T47D (cell line): ENCODE measurements around the gene ISM2.
A peak's percentile ranks its signal among the peaks of the same experiment; 100 is the strongest.
"Not testable (repeated sequence)": the region's sequence is repeated elsewhere in the genome, so short reads cannot be mapped to it uniquely, and the experiment has no call there.

Source experiments
- DNase-seq, 2 experiments: peaks; one replicate each; pipeline versions ENCODE4 v3.0.0 to v3.0.0-alpha.2; 2011 to 2012; ENCODE audit warnings: low read depth in 1 of 2, low spot score in 1 of 2
- JUND ChIP-seq: IDR thresholded peaks from 2 replicates; pipeline ENCODE4 v1.6.1; 2012; ENCODE audit warnings: low read depth
- in situ Hi-C: cut with HindIII; loops from 2 replicates; pipeline ENCODE4 v1.10.0; 2016; ENCODE audit warnings: low sequenced_read_pairs, low pct_unique_long_range_greater_than_20kb

The ISM2 gene

DNA sequence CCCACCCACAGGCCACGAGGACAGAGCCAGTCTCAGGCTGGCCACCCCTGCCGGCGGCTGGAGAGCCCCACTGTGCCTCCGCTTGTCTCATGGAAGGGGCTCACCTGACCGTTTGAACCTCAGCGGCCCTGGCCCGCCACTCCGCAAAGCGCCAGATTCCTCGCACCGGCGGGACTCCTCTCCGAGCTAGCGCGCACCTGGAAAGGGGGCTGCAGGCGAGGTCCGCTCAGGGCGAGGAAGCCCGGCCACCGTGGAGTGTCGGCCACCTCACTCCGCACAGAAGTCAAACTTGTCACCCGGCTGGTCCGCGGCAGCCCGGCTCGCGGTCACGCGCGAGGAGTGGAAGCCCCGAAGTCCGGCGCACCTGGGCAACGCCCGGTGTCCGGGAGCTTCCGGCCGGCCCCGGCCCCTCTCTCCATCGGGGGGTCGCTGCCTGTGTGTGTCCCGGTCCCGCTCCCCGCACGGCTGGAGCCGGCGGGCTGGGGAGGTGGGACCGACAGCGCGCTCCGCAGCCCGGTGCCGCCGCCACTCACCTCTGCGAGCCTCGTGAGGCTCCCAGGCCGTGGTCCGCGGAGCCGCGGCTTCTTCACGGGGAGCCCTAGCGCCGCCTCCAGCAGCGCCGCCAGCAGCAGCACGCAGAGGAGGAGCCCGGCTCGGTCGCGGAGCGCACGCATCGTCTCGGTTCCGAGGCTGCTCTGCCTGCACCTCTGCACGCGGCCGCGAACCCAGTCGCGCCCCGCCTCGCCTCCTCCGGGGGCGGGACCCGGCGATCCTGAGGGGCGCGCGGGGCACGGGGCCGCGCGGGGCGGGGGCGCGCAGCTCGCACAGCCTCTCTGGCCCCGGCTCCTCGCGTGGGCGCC, at the start of gene ISM2:
Gene ISM2 (minus strand): TSS at position 697 of the 860 bp plus-strand sequence. CDS start 23 bp downstream, at position 674.
- DNase-seq = peak; percentile 59 to 90
- in situ Hi-C loops = no loop called here
- no peak for TF ChIP-seq JUND

- in situ Hi-C loops = no loop called here
- DNase-seq = no peak
- no peak for TF ChIP-seq JUND
These were observed 49.0 kb upstream of the ISM2 start for GRCh38 chr14:77547512-77548180.

- DNase-seq, in situ Hi-C loops: not testable (repeated sequence)
These were observed 46.6 kb upstream of the ISM2 start for GRCh38 chr14:77545171-77545570.

DNA sequence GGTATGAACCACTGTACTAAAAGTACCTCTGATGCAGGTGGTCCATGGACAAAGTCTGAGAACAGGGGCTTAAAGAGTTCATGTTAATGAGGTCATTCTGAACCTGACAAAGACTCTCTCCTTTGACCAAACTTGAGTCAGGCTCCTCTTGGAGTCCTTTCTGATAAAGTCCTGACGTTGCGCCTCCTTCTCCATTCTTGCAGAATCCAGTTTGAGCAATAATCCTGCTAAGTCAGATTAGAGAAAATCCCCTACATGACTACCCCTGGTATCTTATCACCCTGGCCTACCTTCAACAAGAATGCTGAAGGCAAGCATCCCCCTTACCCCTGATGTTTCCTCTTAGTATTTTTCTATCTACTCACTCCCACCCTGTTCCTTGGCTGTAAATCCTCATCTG, 46.0 kb upstream of the ISM2 start:
- no peak for DNase-seq
- TF ChIP-seq JUND = no peak
- in situ Hi-C loops = no loop called here

DNA sequence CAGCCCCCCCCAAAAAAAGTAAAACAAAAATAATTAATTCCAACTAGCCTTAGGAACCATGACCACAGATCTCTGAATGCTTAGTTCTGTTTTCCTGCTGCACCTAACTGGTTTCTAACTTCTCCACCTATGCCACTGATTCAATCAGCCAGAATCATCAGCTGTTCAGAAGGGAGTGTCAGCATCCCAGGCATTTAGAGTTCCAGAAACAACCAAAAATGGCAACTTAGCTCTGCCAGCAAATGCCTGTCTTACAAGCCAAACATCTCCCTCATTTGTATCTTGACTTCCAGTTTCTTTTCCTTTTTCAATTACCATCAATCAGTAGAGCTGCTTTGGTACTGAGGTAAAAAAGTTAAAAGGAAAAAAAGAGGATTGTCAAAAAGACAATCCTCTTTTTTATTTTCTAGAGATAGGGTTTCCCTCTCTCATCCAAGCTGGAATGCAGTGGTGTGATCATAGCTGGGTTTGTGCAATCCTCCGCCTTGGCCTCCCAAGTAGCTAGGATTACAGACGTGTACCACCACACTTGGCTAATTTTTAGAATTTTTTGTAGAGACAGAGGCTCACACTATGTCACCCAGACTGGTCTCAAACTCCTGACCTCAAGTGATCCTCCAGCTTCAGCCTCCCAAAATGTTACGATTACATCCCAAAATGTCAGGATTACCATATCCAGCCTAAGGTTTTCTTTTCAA, 45.2 kb upstream of the ISM2 start:
- no peak for TF ChIP-seq JUND
- in situ Hi-C loops = no loop called here

GRCh38 chr14:77543240-77543551, 44.6 kb upstream of the ISM2 start:
- no peak for DNase-seq
- in situ Hi-C loops = no loop called here
- no peak for TF ChIP-seq JUND

More for the DNA sequence above, 45.2 kb upstream of the ISM2 start:
- no peak for DNase-seq

GRCh38 chr14:77542421-77543239, 44.0 kb upstream of the ISM2 start:
- no peak for TF ChIP-seq JUND
- DNase-seq = no peak
- in situ Hi-C loops = no loop called here

DNA sequence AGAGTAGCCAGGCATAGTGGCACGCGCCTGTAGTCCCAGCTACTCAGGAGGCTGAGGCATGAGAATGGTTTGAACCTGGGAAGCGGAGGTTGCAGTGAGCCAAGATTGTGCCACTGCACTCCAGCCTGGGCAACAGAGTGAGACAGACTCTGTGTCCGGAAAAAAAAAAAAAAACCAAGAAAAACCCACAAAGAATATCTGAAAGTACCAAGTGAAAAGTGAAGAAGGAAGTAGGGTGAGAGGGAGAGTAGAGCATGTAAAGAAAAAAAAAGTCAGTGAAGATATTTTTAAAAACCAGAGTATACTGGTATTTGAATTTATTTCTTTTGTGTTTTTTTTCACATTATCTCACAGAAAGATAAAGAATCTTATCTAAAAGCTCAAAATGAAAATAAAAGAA, 43.3 kb upstream of the ISM2 start:
- TF ChIP-seq JUND = no peak
- in situ Hi-C loops = no loop called here
- no peak for DNase-seq

GRCh38 chr14:77536951-77537350, 38.3 kb upstream of the ISM2 start:
- in situ Hi-C loops = not testable (repeated sequence)

GRCh38 chr14:77531071-77531470, 32.5 kb upstream of the ISM2 start:
- no peak for TF ChIP-seq JUND
- DNase-seq = no peak
- in situ Hi-C loops = no loop called here

More at GRCh38 chr14:77536951-77537350, 38.3 kb upstream of the ISM2 start:
- DNase-seq = not testable (repeated sequence)

GRCh38 chr14:77529963-77530362, 31.3 kb upstream of the ISM2 start:
- no peak for DNase-seq
- no peak for TF ChIP-seq JUND
- in situ Hi-C loops = no loop called here

DNA sequence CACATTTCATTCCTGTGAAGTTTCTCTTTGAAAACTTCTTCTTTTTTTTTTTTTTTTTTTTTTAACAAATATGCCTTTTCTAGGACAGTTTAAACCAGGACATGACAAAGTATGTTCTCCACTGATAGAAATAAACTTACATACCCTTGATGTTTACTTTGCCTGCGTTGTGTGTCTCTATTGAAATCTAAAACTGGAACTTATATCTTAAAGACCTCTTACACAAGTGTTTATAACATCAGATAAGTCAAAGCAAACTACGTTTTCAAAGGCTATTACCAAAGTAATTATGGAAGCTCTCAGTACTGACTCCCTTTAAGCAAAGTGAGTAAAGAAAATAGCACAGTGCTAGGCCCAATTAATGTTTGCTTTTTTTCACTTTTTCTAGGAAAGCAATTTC, 30.6 kb upstream of the ISM2 start:
- no peak for DNase-seq
- TF ChIP-seq JUND = no peak
- in situ Hi-C loops = no loop called here

DNA sequence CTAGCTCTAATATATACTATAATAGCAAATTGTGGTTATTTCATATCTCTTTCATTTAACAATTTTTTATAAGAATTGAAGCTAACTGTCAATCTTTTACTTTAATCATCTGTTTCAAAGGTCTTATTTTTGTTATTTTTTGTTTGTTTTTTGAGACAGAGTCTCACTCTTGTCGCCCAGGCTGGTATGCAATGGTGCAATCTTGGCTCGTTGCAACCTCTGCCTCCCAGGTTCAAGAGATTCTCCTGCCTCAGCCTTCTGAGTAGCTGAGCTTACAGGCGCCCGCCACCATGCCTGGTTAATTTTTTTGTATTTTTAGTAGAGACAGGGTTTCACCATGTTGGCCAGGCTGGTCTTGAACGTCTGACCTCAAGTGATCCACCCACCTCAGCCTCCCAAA, 30.1 kb upstream of the ISM2 start:
- in situ Hi-C loops, DNase-seq: not testable (repeated sequence)
